ENCODE data around the gene GPRIN2. TPM values are rescaled to one million over a fixed set of nuclear protein-coding genes. Genes with fewer than 3 reads are reported as not detected.
"Not testable (repeated sequence)": the region's sequence is repeated elsewhere in the genome, so short reads cannot be mapped to it uniquely, and the experiment has no call there.

GPRIN2 gene
- total RNA-seq, 6 experiments from 2014 or later: not detected

DNA sequence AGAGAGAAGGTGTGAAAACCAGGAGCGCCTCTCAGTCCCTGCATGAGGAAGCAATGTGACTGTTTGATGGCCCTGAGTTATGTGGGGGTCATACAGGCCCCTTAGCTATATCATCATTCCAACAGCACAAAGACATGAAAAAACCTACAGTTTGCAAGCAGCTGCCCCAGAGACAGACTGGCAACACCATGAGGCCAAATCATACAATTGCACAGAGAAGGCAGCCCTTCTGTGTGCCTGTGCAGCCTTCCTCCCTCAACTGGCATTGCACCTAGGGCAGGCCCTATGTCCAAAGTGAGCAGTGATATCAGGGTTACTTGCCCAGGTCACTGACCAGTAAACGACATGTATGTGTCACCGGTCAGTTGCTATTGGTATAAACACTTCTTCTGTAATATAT is 41.6 kb downstream of the GPRIN2 start:
- no peak for TF ChIP-seq CTCF (IDR thresholded peaks at IDR 0.05)
- no peaks in the 10 kb centered on the region for H3K9me3 Mint-ChIP-seq
- no peak overlapping the region for H3K4me3 Mint-ChIP-seq
- H3K27ac Mint-ChIP-seq: no peak overlapping the region
- H3K4me1 Mint-ChIP-seq (ENCODE audit: low read depth): peaks cover 27% of the 10 kb centered on the region
- peaks cover 2% of the 10 kb centered on the region; the same call in 1 of the 2 replicates for H3K27me3 Mint-ChIP-seq (ENCODE audit: insufficient read depth)
- H3K36me3 Mint-ChIP-seq (ENCODE audit: low read depth): no peaks in the 10 kb centered on the region
- no peak for DNase-seq

- Mint-ChIP-seq H3K27me3 (ENCODE audit: insufficient read depth) (peaks cover 2% of the 10 kb centered on the region; the same call in 1 of the 2 replicates), H3K4me3 (no peak overlapping the region), H3K27ac (no peak overlapping the region), H3K9me3 (no peaks in the 10 kb centered on the region), H3K36me3 (ENCODE audit: low read depth) (no peaks in the 10 kb centered on the region), H3K4me1 (ENCODE audit: low read depth) (peaks cover 27% of the 10 kb centered on the region)
- no peak for DNase-seq
- TF ChIP-seq CTCF (IDR thresholded peaks at IDR 0.05): no peak
These were observed 42.0 kb downstream of the GPRIN2 start for GRCh38 chr10:46514431-46514861.

DNA sequence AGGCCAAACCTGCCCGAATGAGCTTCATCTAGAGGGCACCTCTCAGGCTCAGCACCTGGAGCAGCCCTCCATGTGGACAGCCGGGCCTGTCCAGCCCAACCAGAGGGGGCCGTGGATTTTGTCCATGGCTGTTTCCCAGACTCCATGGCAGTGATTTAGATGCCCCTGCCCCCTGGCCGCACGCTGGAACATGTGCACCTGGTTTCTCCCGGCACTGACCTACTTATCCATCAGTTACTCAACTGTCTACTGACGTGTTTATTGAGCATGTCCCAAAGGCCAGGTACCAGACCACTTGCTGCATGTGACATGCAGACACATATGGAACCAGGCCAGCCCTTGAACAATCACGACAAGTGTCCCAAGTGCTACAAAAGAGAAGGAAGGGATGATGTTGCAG is 43.1 kb downstream of the GPRIN2 start:
- not testable (repeated sequence) for H3K27ac Mint-ChIP-seq; DNase-seq; H3K36me3 Mint-ChIP-seq (ENCODE audit: low read depth); H3K9me3 Mint-ChIP-seq; H3K4me3 Mint-ChIP-seq; H3K27me3 Mint-ChIP-seq (ENCODE audit: insufficient read depth)
- peaks cover 27% of the 10 kb centered on the region for H3K4me1 Mint-ChIP-seq (ENCODE audit: low read depth)

- H3K4me3 Mint-ChIP-seq; H3K9me3 Mint-ChIP-seq; H3K27me3 Mint-ChIP-seq (ENCODE audit: insufficient read depth); DNase-seq; H3K27ac Mint-ChIP-seq; H3K36me3 Mint-ChIP-seq (ENCODE audit: low read depth): not testable (repeated sequence)
- H3K4me1 Mint-ChIP-seq (ENCODE audit: low read depth): peaks cover 26% of the 10 kb centered on the region
These were observed 43.7 kb downstream of the GPRIN2 start for GRCh38 chr10:46512725-46513124.

- H3K36me3 Mint-ChIP-seq (ENCODE audit: low read depth); H3K27ac Mint-ChIP-seq; H3K27me3 Mint-ChIP-seq (ENCODE audit: insufficient read depth): not testable (repeated sequence)
These were observed 44.5 kb downstream of the GPRIN2 start for GRCh38 chr10:46512002-46512401.

More at GRCh38 chr10:46512002-46512401, 44.5 kb downstream of the GPRIN2 start:
- peaks cover 19% of the 10 kb centered on the region for H3K4me1 Mint-ChIP-seq (ENCODE audit: low read depth)
- H3K9me3 Mint-ChIP-seq, H3K4me3 Mint-ChIP-seq, DNase-seq: not testable (repeated sequence)

Other genes with a start within 250 kb of the GPRIN2 start
- under 1 TPM in 5 of 6 experiments, not detected in 1; 0.17 to 0.91 (median 0.28) TPM for gene ANXA8L1, start 180.9 kb downstream of the GPRIN2 start, total RNA-seq (2021; fragmentation: NEBNext Ultra II Directional; extraction: Animal tissue kit (Norgen Biotek cat#: 25700))
- gene NPY4R, start 90.7 kb downstream of the GPRIN2 start, total RNA-seq (2021; fragmentation: NEBNext Ultra II Directional; extraction: Animal tissue kit (Norgen Biotek cat#: 25700)): under 1 TPM in 3 of 6 experiments, not detected in 3; 0.14 to 0.34 (median 0.25) TPM
- gene SYT15, start 22.5 kb upstream of the GPRIN2 start, total RNA-seq (2021; fragmentation: NEBNext Ultra II Directional; extraction: Animal tissue kit (Norgen Biotek cat#: 25700)): 1 to 10 TPM in 4 of 6 experiments, under 1 TPM in 2; 0.31 to 3.7 (median 2.9) TPM